ENCODE data around the gene CD38.

The CD38 gene

GRCh38 chr4:15778289-15779241 is at the start of gene CD38:
Gene CD38 (plus strand): TSS chr4:15778328. CDS start chr4:15778415, 87 bp downstream.
- TF ChIP-seq YY1 (IDR thresholded peaks at IDR 0.05; ENCODE audit: low read depth): no peak
- TF ChIP-seq ZBTB7A (IDR thresholded peaks at IDR 0.05; ENCODE audit: low read depth): peak; percentile 67; the same call in 1 of the 2 replicates
- 0 out of 2 replicates have a peak, but pooled peaks have one; percentile 16 for TF ChIP-seq NFIC (IDR thresholded peaks at IDR 0.05)

GRCh38 chr4:15729910-15730533 is 48.1 kb upstream of the CD38 start:
- TF ChIP-seq EGR1 (IDR thresholded peaks at IDR 0.05) (no peak), RAD21 (IDR thresholded peaks at IDR 0.05; ENCODE audit: low read depth) (peak; percentile 74), MAX (IDR thresholded peaks at IDR 0.05) (no peak)

- TF ChIP-seq YY1 (IDR thresholded peaks at IDR 0.05; ENCODE audit: low read depth) (no peak), FOXM1 (IDR thresholded peaks at IDR 0.05; ENCODE audit: borderline replicate concordance, low read depth) (no peak), CREB1 (IDR thresholded peaks at IDR 0.05; ENCODE audit: low read depth) (no peak), CEBPB (IDR thresholded peaks at IDR 0.05) (no peak), RAD21 (IDR thresholded peaks at IDR 0.05; ENCODE audit: low read depth) (no peak), NFIC (IDR thresholded peaks at IDR 0.05) (no peak), TAF1 (IDR thresholded peaks at IDR 0.05; ENCODE audit: low read depth) (no peak), USF1 (IDR thresholded peaks at IDR 0.05) (no peak), ZBTB7A (IDR thresholded peaks at IDR 0.05; ENCODE audit: low read depth) (no peak), EP300 (IDR thresholded peaks at IDR 0.05; ENCODE audit: borderline replicate concordance) (no peak), EGR1 (IDR thresholded peaks at IDR 0.05) (no peak), TCF12 (IDR thresholded peaks at IDR 0.05; ENCODE audit: low read depth) (no peak), MAX (IDR thresholded peaks at IDR 0.05) (no peak)
These were observed 42.6 kb upstream of the CD38 start for GRCh38 chr4:15735536-15735935.

GRCh38 chr4:15736514-15737050 is 41.5 kb upstream of the CD38 start:
- TF ChIP-seq ZBTB7A (IDR thresholded peaks at IDR 0.05; ENCODE audit: low read depth) (no peak), CEBPB (IDR thresholded peaks at IDR 0.05) (no peak), RAD21 (IDR thresholded peaks at IDR 0.05; ENCODE audit: low read depth) (no peak), TCF12 (IDR thresholded peaks at IDR 0.05; ENCODE audit: low read depth) (no peak), MAX (IDR thresholded peaks at IDR 0.05) (no peak), EP300 (IDR thresholded peaks at IDR 0.05; ENCODE audit: borderline replicate concordance) (no peak), USF1 (IDR thresholded peaks at IDR 0.05) (no peak), TEAD4 (IDR thresholded peaks at IDR 0.05) (no peak)

GRCh38 chr4:15737255-15737654 is 40.9 kb upstream of the CD38 start:
- TF ChIP-seq FOXM1 (IDR thresholded peaks at IDR 0.05; ENCODE audit: borderline replicate concordance, low read depth): no peak
- no peak for TF ChIP-seq CEBPB (IDR thresholded peaks at IDR 0.05)
- no peak for TF ChIP-seq EGR1 (IDR thresholded peaks at IDR 0.05)
- TF ChIP-seq TEAD4 (IDR thresholded peaks at IDR 0.05): no peak
- no peak for TF ChIP-seq TAF1 (IDR thresholded peaks at IDR 0.05; ENCODE audit: low read depth)
- no peak for TF ChIP-seq REST (IDR thresholded peaks at IDR 0.05; ENCODE audit: low read depth)
- TF ChIP-seq RAD21 (IDR thresholded peaks at IDR 0.05; ENCODE audit: low read depth): no peak
- TF ChIP-seq USF1 (IDR thresholded peaks at IDR 0.05): no peak
- no peak for TF ChIP-seq CREB1 (IDR thresholded peaks at IDR 0.05; ENCODE audit: low read depth)
- no peak for TF ChIP-seq ZBTB7A (IDR thresholded peaks at IDR 0.05; ENCODE audit: low read depth)
- no peak for TF ChIP-seq EP300 (IDR thresholded peaks at IDR 0.05; ENCODE audit: borderline replicate concordance)
- TF ChIP-seq TCF12 (IDR thresholded peaks at IDR 0.05; ENCODE audit: low read depth): no peak
- no peak for TF ChIP-seq NFIC (IDR thresholded peaks at IDR 0.05)
- no peak for TF ChIP-seq YY1 (IDR thresholded peaks at IDR 0.05; ENCODE audit: low read depth)
- no peak for TF ChIP-seq MAX (IDR thresholded peaks at IDR 0.05)

GRCh38 chr4:15738877-15739276 is 39.3 kb upstream of the CD38 start:
- TF ChIP-seq CEBPB (IDR thresholded peaks at IDR 0.05): no peak
- no peak for TF ChIP-seq EGR1 (IDR thresholded peaks at IDR 0.05)
- TF ChIP-seq YY1 (IDR thresholded peaks at IDR 0.05; ENCODE audit: low read depth): no peak
- no peak for TF ChIP-seq USF1 (IDR thresholded peaks at IDR 0.05)
- no peak for TF ChIP-seq ZBTB7A (IDR thresholded peaks at IDR 0.05; ENCODE audit: low read depth)
- TF ChIP-seq TAF1 (IDR thresholded peaks at IDR 0.05; ENCODE audit: low read depth): no peak

All from Ishikawa (cell line).